CD4-positive, alpha-beta T cell (primary cell): ENCODE data around the gene TANGO2. TPM values are rescaled to one million over a fixed set of nuclear protein-coding genes. Genes with fewer than 3 reads are reported as not detected.

Experiments used
- ATAC-seq: fragments of 200-7000 bp; cut with Tn5 transposase; one replicate; pipeline ENCODE4 v1.10.0; 2022; ENCODE audit warnings: mild to moderate bottlenecking; ENCODE audit not compliant: poor library complexity
- CTCF ChIA-PET: fragments of 350-600 bp; sonication (Branson Sonifier 250); formaldehyde crosslinking; loops from one replicate; lab custom pipeline; 2021; ENCODE audit warnings: antibody characterized with exemption, inconsistent platforms; lab: Charles Lee
- POLR2A ChIA-PET: fragments of 350-600 bp; sonication (Branson Sonifier 250); formaldehyde crosslinking; loops from one replicate; lab custom pipeline; 2021; ENCODE audit warnings: antibody characterized with exemption, inconsistent platforms; lab: Charles Lee
- DNase-seq, 14 experiments: peaks; one replicate each; pipeline ENCODE4 v3.0.0-alpha.2; 2013 to 2020; ENCODE audit warnings: mixed read lengths in 2 of 14
- H3K27ac ChIP-seq, 2 donors: one replicate each; pipeline versions ENCODE4 v1.5.1 to v1.7.0; 2013; ENCODE audit warnings: low read length in 2 of 2, low read depth in 1 of 2, mild to moderate bottlenecking in 1 of 2
- H3K27me3 ChIP-seq, 2 experiments: 1 replicate in 1 of 2; 2 replicates in 1 of 2; pipeline versions ENCODE4 v1.6.1 to v1.7.0; 2013; ENCODE audit warnings: low read length in 2 of 2, control low read depth in 1 of 2, mild to moderate bottlenecking in 1 of 2, moderate library complexity in 1 of 2; ENCODE audit not compliant: insufficient read depth in 2 of 2, control insufficient read depth in 1 of 2
- H3K36me3 ChIP-seq: one replicate; pipeline ENCODE4 v1.6.1; 2013; ENCODE audit warnings: low read length, control low read depth; ENCODE audit not compliant: insufficient read depth
- H3K4me1 ChIP-seq: one replicate; pipeline ENCODE4 v1.6.1; 2013; ENCODE audit warnings: low read length, control low read depth; ENCODE audit not compliant: insufficient read depth
- H3K4me3 ChIP-seq: one replicate; pipeline ENCODE4 v1.5.1; 2013; ENCODE audit warnings: mild to moderate bottlenecking, low read length, moderate library complexity
- H3K9me3 ChIP-seq, 2 experiments: 1 replicate in 1 of 2; 2 replicates in 1 of 2; pipeline versions ENCODE4 v1.6.1 to v1.7.0; 2013; ENCODE audit warnings: low read length in 2 of 2, mild to moderate bottlenecking in 2 of 2, control low read depth in 1 of 2, moderate library complexity in 1 of 2; ENCODE audit not compliant: control insufficient read depth in 1 of 2, insufficient read depth in 1 of 2
- H3K27ac Mint-ChIP-seq: one replicate; pipeline ENCODE4 v1.8.0; 2020; ENCODE audit warnings: mixed read lengths
- H3K27me3 Mint-ChIP-seq: one replicate; pipeline ENCODE4 v1.8.0; 2021; ENCODE audit warnings: mixed read lengths
- H3K36me3 Mint-ChIP-seq: one replicate; pipeline ENCODE4 v1.8.0; 2021; ENCODE audit warnings: low read depth, mixed read lengths
- H3K4me1 Mint-ChIP-seq: one replicate; pipeline ENCODE4 v1.8.0; 2021; ENCODE audit warnings: low read depth, mixed read lengths
- H3K4me3 Mint-ChIP-seq: one replicate; pipeline ENCODE4 v1.8.0; 2020; ENCODE audit warnings: mild to moderate bottlenecking, mixed read lengths
- H3K9me3 Mint-ChIP-seq: one replicate; pipeline ENCODE4 v1.8.0; 2020; ENCODE audit warnings: mixed read lengths
- intact Hi-C, 2 experiments: fragments of 100-400 bp; cut with DNase I in 1 of 2; cut with micrococcal nuclease in 1 of 2; formaldehyde crosslinking; loops; one replicate each; pipeline versions ENCODE4 v1.15.1 to v1.9.0; 2023 to 2025; cut with DNase I, micrococcal nuclease
- total RNA-seq, 174 experiments: library from RNA in 2 of 174; stranded (reverse) in 2 of 174; gene quantifications; one replicate each; pipeline ENCODE4 v1.2.3 and lab custom pipeline; 2021 to 2026
- TF ChIP-seq, protein P1 (sequence below): fragments of 200-600 bp; IDR thresholded peaks from one replicate; pipeline ENCODE4 v1.8.0; 2022; ENCODE audit warnings: antibody characterized with exemption, mild to moderate bottlenecking

TANGO2 gene
- total RNA-seq, 2 experiments from 2014 or later = 10.3 to 10.5 TPM

DNA sequence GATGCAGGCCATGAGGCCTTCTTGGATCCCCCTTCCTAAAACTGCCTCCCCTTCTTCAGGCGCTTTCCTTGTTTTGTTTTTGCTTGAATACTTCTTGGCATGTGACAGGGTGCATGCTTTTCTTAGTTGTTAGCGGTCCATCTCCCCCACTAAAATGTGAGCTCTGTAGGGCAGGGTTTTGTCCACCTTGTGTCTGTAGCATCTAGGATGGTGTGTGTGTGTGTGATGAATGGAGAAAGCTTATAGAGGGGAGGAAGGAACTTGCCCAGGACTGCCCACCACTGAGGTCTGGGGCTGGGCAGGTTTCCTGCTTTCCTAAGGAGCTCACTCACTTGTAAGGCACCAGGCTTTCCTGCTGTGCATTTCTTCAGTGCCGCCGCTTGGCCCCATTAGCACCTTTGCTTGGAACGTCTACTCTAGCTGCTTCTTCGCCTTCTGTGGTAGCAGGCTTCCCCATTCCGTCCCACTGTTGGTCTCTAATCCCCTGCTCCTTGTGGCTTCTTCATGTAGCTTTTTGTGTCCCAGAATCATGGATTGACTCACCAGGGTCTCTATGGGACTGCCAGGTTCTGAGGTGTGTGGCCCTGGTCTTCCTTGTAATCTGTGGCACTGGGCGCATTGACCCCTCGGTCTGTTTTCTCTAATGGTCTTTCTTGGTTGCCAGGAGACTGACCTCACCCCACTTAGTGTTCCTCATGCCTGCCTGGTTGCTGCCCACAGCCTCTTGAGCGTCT lies 62.4 kb downstream of the TANGO2 start:
- Mint-ChIP-seq H3K27ac (peak overlapping the region; percentile 76), H3K27me3 (no peaks in the 10 kb centered on the region), H3K9me3 (no peaks in the 10 kb centered on the region), H3K4me1 (peaks cover 44% of the 10 kb centered on the region), H3K36me3 (peaks cover 29% of the 10 kb centered on the region), H3K4me3 (peak overlapping the region; percentile 82)
- POLR2A ChIA-PET = interaction anchor here (0.7 kb wide), 1 partner anchor 34 kb away, joined by 3 read pairs; the partner anchor contains the start of gene TRMT2A
- CTCF ChIA-PET = no interaction called here
- Histone ChIP-seq H3K4me1 (peaks cover 48% of the 10 kb centered on the region), H3K4me3 (no peak overlapping the region), H3K27me3 (no peaks in the 10 kb centered on the region), H3K36me3 (peaks cover 33% of the 10 kb centered on the region), H3K27ac (no peak overlapping the region), H3K9me3 (no peaks in the 10 kb centered on the region)
- intact Hi-C loops = no loop called here
- no peak for DNase-seq
- ATAC-seq = no peak
- TF ChIP-seq, protein P1, sequence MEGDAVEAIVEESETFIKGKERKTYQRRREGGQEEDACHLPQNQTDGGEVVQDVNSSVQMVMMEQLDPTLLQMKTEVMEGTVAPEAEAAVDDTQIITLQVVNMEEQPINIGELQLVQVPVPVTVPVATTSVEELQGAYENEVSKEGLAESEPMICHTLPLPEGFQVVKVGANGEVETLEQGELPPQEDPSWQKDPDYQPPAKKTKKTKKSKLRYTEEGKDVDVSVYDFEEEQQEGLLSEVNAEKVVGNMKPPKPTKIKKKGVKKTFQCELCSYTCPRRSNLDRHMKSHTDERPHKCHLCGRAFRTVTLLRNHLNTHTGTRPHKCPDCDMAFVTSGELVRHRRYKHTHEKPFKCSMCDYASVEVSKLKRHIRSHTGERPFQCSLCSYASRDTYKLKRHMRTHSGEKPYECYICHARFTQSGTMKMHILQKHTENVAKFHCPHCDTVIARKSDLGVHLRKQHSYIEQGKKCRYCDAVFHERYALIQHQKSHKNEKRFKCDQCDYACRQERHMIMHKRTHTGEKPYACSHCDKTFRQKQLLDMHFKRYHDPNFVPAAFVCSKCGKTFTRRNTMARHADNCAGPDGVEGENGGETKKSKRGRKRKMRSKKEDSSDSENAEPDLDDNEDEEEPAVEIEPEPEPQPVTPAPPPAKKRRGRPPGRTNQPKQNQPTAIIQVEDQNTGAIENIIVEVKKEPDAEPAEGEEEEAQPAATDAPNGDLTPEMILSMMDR = no peak

DNA sequence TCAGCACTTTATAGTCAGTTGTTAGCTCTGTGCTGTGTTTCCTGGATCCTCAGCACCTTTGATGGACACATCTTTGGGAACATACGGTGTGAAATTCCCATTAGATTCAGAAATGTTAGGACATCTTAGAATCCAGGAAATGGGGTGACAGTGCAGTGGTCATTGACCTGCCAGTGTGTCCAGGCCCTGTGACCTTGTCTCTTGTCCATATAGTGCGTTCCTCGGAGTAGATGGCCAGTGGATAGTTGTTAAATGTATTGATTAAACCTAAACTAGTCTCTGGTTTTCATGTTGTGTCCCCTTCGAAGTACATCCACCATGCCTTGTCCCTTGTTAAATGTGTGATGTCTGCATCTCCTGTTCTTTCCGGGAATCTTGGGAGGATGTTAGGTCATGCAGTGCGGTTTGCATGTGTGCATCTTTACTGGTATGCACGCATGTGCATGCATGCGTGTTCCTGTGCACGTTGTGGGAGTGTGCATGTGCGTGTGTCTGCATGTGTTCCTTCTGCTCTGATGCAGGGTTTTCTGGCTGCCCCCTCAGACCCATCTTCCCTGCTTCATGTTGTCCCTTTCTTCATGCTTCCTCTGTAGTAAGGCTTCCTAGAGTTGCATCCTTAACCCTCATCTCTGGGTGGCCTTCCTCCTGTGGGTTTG lies 63.1 kb downstream of the TANGO2 start:
- Histone ChIP-seq H3K27ac (no peak overlapping the region), H3K27me3 (no peaks in the 10 kb centered on the region), H3K9me3 (no peaks in the 10 kb centered on the region), H3K4me3 (no peak overlapping the region), H3K36me3 (peaks cover 40% of the 10 kb centered on the region), H3K4me1 (peaks cover 46% of the 10 kb centered on the region)
- ATAC-seq (no peak), DNase-seq (no peak)
- Mint-ChIP-seq H3K4me3 (peak overlapping the region; percentile 82), H3K4me1 (peaks cover 44% of the 10 kb centered on the region), H3K9me3 (no peaks in the 10 kb centered on the region), H3K27me3 (no peaks in the 10 kb centered on the region), H3K36me3 (peaks cover 36% of the 10 kb centered on the region), H3K27ac (peak overlapping the region; percentile 76)
- ChIA-PET CTCF (no interaction called here), POLR2A (no interaction called here)
- TF ChIP-seq, protein P1 = no peak
- intact Hi-C loops = no loop called here

DNA sequence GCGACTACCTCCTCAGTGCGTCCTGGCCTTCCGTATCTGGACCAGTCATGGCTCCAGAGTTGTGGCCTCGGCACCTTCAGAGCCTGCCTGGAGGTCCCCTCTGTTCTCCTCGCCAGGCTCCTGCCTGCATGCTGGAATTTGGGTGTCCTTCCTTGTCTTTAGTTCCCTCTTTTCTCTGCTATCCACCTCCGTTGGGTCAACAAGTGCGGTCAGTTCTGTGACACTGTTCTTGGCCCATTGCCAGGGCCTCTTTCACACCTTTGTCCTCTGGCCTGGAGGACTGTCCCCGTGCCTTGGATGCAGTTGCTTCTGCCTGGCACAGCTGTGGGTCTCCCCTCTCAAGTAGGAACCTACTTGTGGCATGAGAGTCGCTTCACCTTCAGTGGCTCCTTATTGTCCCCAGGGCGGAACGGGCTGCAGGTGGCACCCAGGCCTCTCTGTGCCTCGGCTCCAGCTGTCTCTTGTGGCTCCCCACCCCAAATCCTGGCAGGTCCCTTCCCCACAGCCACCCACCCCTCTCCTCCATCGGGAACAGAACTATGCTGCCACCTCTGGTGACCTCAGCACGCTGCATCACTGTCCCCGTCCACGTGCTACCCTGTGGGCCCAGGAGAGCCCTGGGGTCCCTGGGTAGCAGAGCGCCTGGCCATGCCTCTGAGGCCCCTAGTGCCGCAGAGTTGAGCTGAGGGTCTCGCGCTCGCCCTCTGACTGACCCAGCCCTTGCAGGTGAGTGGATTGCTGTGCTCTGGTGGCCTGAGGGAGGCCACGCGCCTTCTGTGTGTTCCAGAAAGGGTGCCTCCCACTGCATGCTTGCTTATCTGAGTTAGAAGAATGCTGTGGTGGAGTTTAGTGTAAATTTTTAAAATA lies 63.9 kb downstream of the TANGO2 start:
- POLR2A ChIA-PET = no interaction called here
- peak overlapping the region; percentile 11 for H3K4me3 Mint-ChIP-seq

More for the DNA sequence above, 63.9 kb downstream of the TANGO2 start:
- H3K27me3 Mint-ChIP-seq = no peaks in the 10 kb centered on the region
- CTCF ChIA-PET = interaction anchor here (0.6 kb wide), 1 partner anchor 45 kb away, joined by 3 read pairs; no protein-coding TSS in a partner anchor
- Histone ChIP-seq H3K36me3 (peaks cover 48% of the 10 kb centered on the region), H3K4me1 (peaks cover 41% of the 10 kb centered on the region), H3K27ac (no peak overlapping the region), H3K4me3 (no peak overlapping the region), H3K9me3 (no peaks in the 10 kb centered on the region), H3K27me3 (no peaks in the 10 kb centered on the region)
- peaks cover 39% of the 10 kb centered on the region for H3K4me1 Mint-ChIP-seq
- intact Hi-C loops = no loop called here
- ATAC-seq (no peak), DNase-seq (peak in 3 of 14 experiments; percentile 16 to 48 (median 19))
- peak overlapping the region; percentile 14 for H3K27ac Mint-ChIP-seq
- H3K36me3 Mint-ChIP-seq = peaks cover 44% of the 10 kb centered on the region
- no peaks in the 10 kb centered on the region for H3K9me3 Mint-ChIP-seq
- TF ChIP-seq, protein P1 = no peak
